ENCODE measurements around the gene PDGFA. TPM values are rescaled to one million over a fixed set of nuclear protein-coding genes. Genes with fewer than 3 reads are reported as not detected.
A peak's percentile ranks its signal among the peaks of the same experiment; 100 is the strongest.

PDGFA gene
- total RNA-seq, 2 experiments from 2014 or later = 16.7 to 18.8 TPM

GRCh38 chr7:469563-469961 is 50.1 kb downstream of the PDGFA start:
- H3K27me3 Mint-ChIP-seq = no peaks in the 10 kb centered on the region
- no peak for TF ChIP-seq CTCF (IDR thresholded peaks at IDR 0.05)
- ChIA-PET POLR2A (no interaction called here), CTCF (no interaction called here)
- peaks cover 16% of the 10 kb centered on the region for H3K9me3 Mint-ChIP-seq
- ATAC-seq (no peak), DNase-seq (peak; percentile 0)
- intact Hi-C loops (cut with micrococcal nuclease) = no loop called here
- H3K4me3 Mint-ChIP-seq = no peak overlapping the region
- H3K36me3 Mint-ChIP-seq (ENCODE audit: low read depth) = no peaks in the 10 kb centered on the region
- peaks cover 13% of the 10 kb centered on the region for H3K4me1 Mint-ChIP-seq (ENCODE audit: low read depth)
- no peak overlapping the region for H3K27ac Mint-ChIP-seq

- H3K36me3 Mint-ChIP-seq (ENCODE audit: low read depth) = no peaks in the 10 kb centered on the region
- H3K27me3 Mint-ChIP-seq = no peaks in the 10 kb centered on the region
- no peak overlapping the region for H3K4me3 Mint-ChIP-seq
- intact Hi-C loops (cut with micrococcal nuclease) = no loop called here
- peaks cover 13% of the 10 kb centered on the region for H3K4me1 Mint-ChIP-seq (ENCODE audit: low read depth)
- DNase-seq (peak; percentile 47), ATAC-seq (peak; percentile 74)
- peaks cover 13% of the 10 kb centered on the region for H3K9me3 Mint-ChIP-seq
- H3K27ac Mint-ChIP-seq = no peak overlapping the region
- ChIA-PET CTCF (no interaction called here), POLR2A (no interaction called here)
- no peak for TF ChIP-seq CTCF (IDR thresholded peaks at IDR 0.05)
Measured at GRCh38 chr7:468681-469562, 50.7 kb downstream of the PDGFA start.

GRCh38 chr7:467856-468545 is 51.6 kb downstream of the PDGFA start:
- H3K4me1 Mint-ChIP-seq (ENCODE audit: low read depth) = peaks cover 13% of the 10 kb centered on the region
- ChIA-PET CTCF (no interaction called here), POLR2A (no interaction called here)
- peak; percentile 0 for DNase-seq
- no peak overlapping the region for H3K4me3 Mint-ChIP-seq
- intact Hi-C loops (cut with micrococcal nuclease) = no loop called here
- H3K27me3 Mint-ChIP-seq = no peaks in the 10 kb centered on the region
- peak overlapping the region; percentile 7 for H3K27ac Mint-ChIP-seq
- peaks cover 13% of the 10 kb centered on the region for H3K9me3 Mint-ChIP-seq
- no peaks in the 10 kb centered on the region for H3K36me3 Mint-ChIP-seq (ENCODE audit: low read depth)
- no peak for ATAC-seq
- no peak for TF ChIP-seq CTCF (IDR thresholded peaks at IDR 0.05)

GRCh38 chr7:467393-467828 is 52.2 kb downstream of the PDGFA start:
- ChIA-PET CTCF (no interaction called here), POLR2A (no interaction called here)
- no peak overlapping the region for H3K4me3 Mint-ChIP-seq
- ATAC-seq (no peak), DNase-seq (no peak)
- H3K36me3 Mint-ChIP-seq (ENCODE audit: low read depth) = no peaks in the 10 kb centered on the region
- H3K9me3 Mint-ChIP-seq = peaks cover 13% of the 10 kb centered on the region
- intact Hi-C loops (cut with micrococcal nuclease) = no loop called here
- peak overlapping the region; percentile 7 for H3K27ac Mint-ChIP-seq
- no peak for TF ChIP-seq CTCF (IDR thresholded peaks at IDR 0.05)
- peaks cover 13% of the 10 kb centered on the region for H3K4me1 Mint-ChIP-seq (ENCODE audit: low read depth)
- H3K27me3 Mint-ChIP-seq = no peaks in the 10 kb centered on the region

All from activated CD8-positive, alpha-beta T cell treated with anti-CD3 and anti-CD28 coated beads for 36 hours (primary cell).